Measurements from ENCODE around the gene SLC30A5.
"Not testable (repeated sequence)": the region's sequence is repeated elsewhere in the genome, so short reads cannot be mapped to it uniquely, and the experiment has no call there.

Gene SLC30A5

DNA sequence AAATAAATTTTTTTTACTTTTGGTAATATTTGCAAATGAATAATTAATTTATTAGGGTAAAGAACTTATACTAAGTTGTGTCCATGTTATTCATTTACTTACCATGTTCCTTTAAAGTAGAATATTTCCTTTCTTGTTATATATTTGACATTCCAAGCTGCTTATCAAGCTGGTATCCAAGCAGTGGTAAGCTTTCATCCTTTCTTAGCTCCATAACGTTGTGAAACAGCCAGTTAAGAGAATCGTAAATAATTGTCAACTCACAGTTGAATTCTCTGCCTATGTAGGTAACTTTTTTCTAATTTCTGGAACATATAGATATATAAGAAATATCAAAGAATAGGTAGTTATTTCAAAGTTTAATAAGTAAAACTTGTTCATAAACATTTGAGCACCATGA lies 36.4 kb downstream of the SLC30A5 start:
- Histone ChIP-seq H3K36me3 (ENCODE audit: control insufficient read depth in 4 of 4, insufficient read depth in 4 of 4, low read length in 3 of 4) (peaks cover 5 to 18% (median 12%) of the 10 kb centered on the region in 4 experiments), H3K27ac (ENCODE audit: insufficient read depth in 1 of 2, low read depth in 1 of 2, low read length in 2 of 2, poor library complexity in 1 of 2, severe bottlenecking in 2 of 2) (no peak overlapping the region), H3K9me3 (ENCODE audit: control extremely low read depth in 1 of 5, control insufficient read depth in 4 of 5, insufficient read depth in 2 of 5, low read depth in 1 of 5, low read length in 4 of 5) (no peaks in the 10 kb centered on the region), H3K27me3 (replicated peaks in 2 of 5; ENCODE audit: control insufficient read depth in 4 of 5, insufficient read depth in 5 of 5, low read length in 4 of 5) (no peaks in the 10 kb centered on the region), H3K4me3 (ENCODE audit: control insufficient read depth in 1 of 7, extremely low read depth in 1 of 7, insufficient read depth in 4 of 7, low read depth in 2 of 7, low read length in 6 of 7) (no peak overlapping the region), H3K4me1 (ENCODE audit: control extremely low read depth in 1 of 4, control insufficient read depth in 4 of 4, insufficient read depth in 4 of 4, low read length in 3 of 4) (no peaks in the 10 kb centered on the region)
- no peak for DNase-seq
- WGBS (ENCODE audit: insufficient coverage), result no CpG with 5 or more reads among the region's 2 CpGs
- POLR2A ChIA-PET, result no interaction called here
- CTCF ChIA-PET, result no interaction called here

DNA sequence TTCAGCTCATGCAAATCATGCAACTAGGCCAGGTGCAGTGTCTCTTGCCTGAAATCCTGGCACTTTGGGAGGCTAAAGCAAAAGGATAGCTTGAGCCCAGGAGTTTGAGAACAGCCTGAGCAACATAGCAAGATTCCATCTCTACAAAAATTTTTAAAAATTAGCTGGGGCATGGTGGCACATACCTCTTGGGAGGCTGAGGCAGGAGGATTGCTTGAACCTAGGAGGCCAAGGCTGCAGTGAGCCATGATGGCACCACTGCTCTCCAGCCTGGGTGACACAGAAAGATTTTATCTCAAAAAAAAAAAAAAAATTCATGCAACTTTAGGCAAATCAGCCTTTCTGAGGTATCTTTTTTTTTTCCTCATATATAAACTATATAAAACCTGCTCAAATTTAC lies 37.5 kb downstream of the SLC30A5 start:
- Histone ChIP-seq H3K27ac (ENCODE audit: insufficient read depth in 1 of 2, low read depth in 1 of 2, low read length in 2 of 2, poor library complexity in 1 of 2, severe bottlenecking in 2 of 2) (no peak overlapping the region), H3K4me3 (ENCODE audit: control insufficient read depth in 1 of 7, extremely low read depth in 1 of 7, insufficient read depth in 4 of 7, low read depth in 2 of 7, low read length in 6 of 7) (no peak overlapping the region), H3K36me3 (ENCODE audit: control insufficient read depth in 4 of 4, insufficient read depth in 4 of 4, low read length in 3 of 4) (peaks cover 5 to 18% (median 11%) of the 10 kb centered on the region in 4 experiments), H3K4me1 (ENCODE audit: control extremely low read depth in 1 of 4, control insufficient read depth in 4 of 4, insufficient read depth in 4 of 4, low read length in 3 of 4) (no peaks in the 10 kb centered on the region), H3K9me3 (ENCODE audit: control extremely low read depth in 1 of 5, control insufficient read depth in 4 of 5, insufficient read depth in 2 of 5, low read depth in 1 of 5, low read length in 4 of 5) (no peaks in the 10 kb centered on the region), H3K27me3 (replicated peaks in 2 of 5; ENCODE audit: control insufficient read depth in 4 of 5, insufficient read depth in 5 of 5, low read length in 4 of 5) (no peaks in the 10 kb centered on the region)
- POLR2A ChIA-PET, result no interaction called here
- no peak for DNase-seq
- CTCF ChIA-PET, result no interaction called here

DNA sequence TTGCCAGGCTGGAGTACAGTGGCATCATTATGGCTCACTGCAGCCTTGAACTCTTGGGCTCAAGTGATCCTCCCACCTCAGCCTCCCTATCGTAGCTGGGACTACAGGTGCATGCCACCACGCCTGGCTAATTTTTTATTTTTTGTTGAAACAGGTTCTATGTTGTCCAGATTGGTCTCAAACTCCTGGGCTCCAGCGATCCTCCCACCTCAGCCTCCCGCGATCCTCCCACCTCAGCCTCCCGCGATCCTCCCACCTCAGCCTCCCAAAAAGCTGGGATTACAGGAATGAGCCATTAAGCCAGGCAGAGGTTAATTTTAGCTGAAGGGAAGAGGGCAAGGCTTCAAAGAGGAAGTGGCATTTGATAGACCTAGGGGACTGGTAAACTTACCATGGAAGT lies 40.3 kb downstream of the SLC30A5 start:
- H3K9me3 ChIP-seq (ENCODE audit: control extremely low read depth in 1 of 5, control insufficient read depth in 4 of 5, insufficient read depth in 2 of 5, low read depth in 1 of 5, low read length in 4 of 5), result no peaks in the 10 kb centered on the region
- H3K4me1 ChIP-seq (ENCODE audit: control extremely low read depth in 1 of 4, control insufficient read depth in 4 of 4, insufficient read depth in 4 of 4, low read length in 3 of 4), result no peaks in the 10 kb centered on the region
- CTCF ChIA-PET, result interaction anchor here (1.0 kb wide), 1 partner anchor 13 kb away, joined by 4 read pairs; no protein-coding TSS in a partner anchor
- 70% methylated on average over 7 of the region's 7 CpGs for WGBS (ENCODE audit: insufficient coverage)
- no peaks in the 10 kb centered on the region for H3K27me3 ChIP-seq (replicated peaks in 2 of 5; ENCODE audit: control insufficient read depth in 4 of 5, insufficient read depth in 5 of 5, low read length in 4 of 5)
- H3K27ac ChIP-seq (ENCODE audit: insufficient read depth in 1 of 2, low read depth in 1 of 2, low read length in 2 of 2, poor library complexity in 1 of 2, severe bottlenecking in 2 of 2), result no peak overlapping the region
- DNase-seq, result no peak
- H3K36me3 ChIP-seq (ENCODE audit: control insufficient read depth in 4 of 4, insufficient read depth in 4 of 4, low read length in 3 of 4), result peaks cover 3 to 9% (median 4%) of the 10 kb centered on the region in 4 experiments
- POLR2A ChIA-PET, result no interaction called here
- no peak overlapping the region for H3K4me3 ChIP-seq (ENCODE audit: control insufficient read depth in 1 of 7, extremely low read depth in 1 of 7, insufficient read depth in 4 of 7, low read depth in 2 of 7, low read length in 6 of 7)

DNA sequence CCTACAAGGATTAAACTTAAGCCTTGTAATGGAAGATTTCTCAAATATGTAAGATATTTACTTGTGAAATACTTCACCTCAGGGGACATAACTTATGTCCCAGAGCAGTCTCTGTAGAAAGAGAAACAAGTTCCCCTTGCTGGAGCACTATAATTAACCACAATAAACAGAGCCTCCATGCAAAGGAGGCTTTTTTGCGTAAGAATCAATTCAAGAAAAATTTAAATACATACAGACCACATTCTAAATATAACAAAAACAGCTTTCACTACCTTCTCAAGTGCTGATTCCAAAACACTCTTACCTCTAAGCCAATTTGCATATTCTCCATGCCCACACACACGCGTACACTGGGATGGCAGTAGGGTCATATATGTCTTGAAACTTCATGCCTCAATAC lies 42.5 kb downstream of the SLC30A5 start:
- H3K4me1 ChIP-seq (ENCODE audit: control extremely low read depth in 1 of 4, control insufficient read depth in 4 of 4, insufficient read depth in 4 of 4, low read length in 3 of 4), result no peaks in the 10 kb centered on the region
- CTCF ChIA-PET, result no interaction called here
- POLR2A ChIA-PET, result no interaction called here

DNA sequence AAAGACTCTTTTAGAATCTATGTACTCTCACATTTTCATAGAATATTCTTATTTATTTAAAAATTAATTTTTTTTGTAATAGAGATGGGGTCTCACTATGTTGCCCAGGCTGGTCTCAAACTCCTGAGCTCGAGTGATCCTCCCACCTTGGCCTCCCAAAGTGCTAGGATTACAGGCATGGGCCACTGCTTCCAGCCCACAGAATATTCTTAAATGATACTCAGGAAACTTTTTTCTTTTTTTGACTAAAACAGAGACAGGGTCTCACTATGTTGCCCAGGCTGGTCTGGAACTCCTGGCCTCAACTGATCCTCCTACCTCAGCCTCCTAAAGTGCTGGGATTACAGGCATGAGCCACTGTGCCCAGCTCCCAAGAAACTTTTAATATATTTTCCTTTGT lies 43.4 kb downstream of the SLC30A5 start:
- DNase-seq; H3K4me3 ChIP-seq (ENCODE audit: control insufficient read depth in 1 of 7, extremely low read depth in 1 of 7, insufficient read depth in 4 of 7, low read depth in 2 of 7, low read length in 6 of 7); H3K9me3 ChIP-seq (ENCODE audit: control extremely low read depth in 1 of 5, control insufficient read depth in 4 of 5, insufficient read depth in 2 of 5, low read depth in 1 of 5, low read length in 4 of 5); H3K4me1 ChIP-seq (ENCODE audit: control extremely low read depth in 1 of 4, control insufficient read depth in 4 of 4, insufficient read depth in 4 of 4, low read length in 3 of 4); H3K27ac ChIP-seq (ENCODE audit: insufficient read depth in 1 of 2, low read depth in 1 of 2, low read length in 2 of 2, poor library complexity in 1 of 2, severe bottlenecking in 2 of 2); POLR2A ChIA-PET; CTCF ChIA-PET; H3K36me3 ChIP-seq (ENCODE audit: control insufficient read depth in 4 of 4, insufficient read depth in 4 of 4, low read length in 3 of 4); H3K27me3 ChIP-seq (replicated peaks in 2 of 5; ENCODE audit: control insufficient read depth in 4 of 5, insufficient read depth in 5 of 5, low read length in 4 of 5): not testable (repeated sequence)
- WGBS (ENCODE audit: insufficient coverage), result 100% methylated on average over 1 of the region's 1 CpG

More for the DNA sequence above, 42.5 kb downstream of the SLC30A5 start:
- no peak overlapping the region for H3K4me3 ChIP-seq (ENCODE audit: control insufficient read depth in 1 of 7, extremely low read depth in 1 of 7, insufficient read depth in 4 of 7, low read depth in 2 of 7, low read length in 6 of 7)
- DNase-seq, result no peak
- peaks cover 0 to 2% (median 0%) of the 10 kb centered on the region in 4 experiments for H3K36me3 ChIP-seq (ENCODE audit: control insufficient read depth in 4 of 4, insufficient read depth in 4 of 4, low read length in 3 of 4)
- no peaks in the 10 kb centered on the region for H3K9me3 ChIP-seq (ENCODE audit: control extremely low read depth in 1 of 5, control insufficient read depth in 4 of 5, insufficient read depth in 2 of 5, low read depth in 1 of 5, low read length in 4 of 5)
- H3K27ac ChIP-seq (ENCODE audit: insufficient read depth in 1 of 2, low read depth in 1 of 2, low read length in 2 of 2, poor library complexity in 1 of 2, severe bottlenecking in 2 of 2), result no peak overlapping the region
- H3K27me3 ChIP-seq (replicated peaks in 2 of 5; ENCODE audit: control insufficient read depth in 4 of 5, insufficient read depth in 5 of 5, low read length in 4 of 5), result no peaks in the 10 kb centered on the region
- 100% methylated on average over 2 of the region's 3 CpGs for WGBS (ENCODE audit: insufficient coverage)

DNA sequence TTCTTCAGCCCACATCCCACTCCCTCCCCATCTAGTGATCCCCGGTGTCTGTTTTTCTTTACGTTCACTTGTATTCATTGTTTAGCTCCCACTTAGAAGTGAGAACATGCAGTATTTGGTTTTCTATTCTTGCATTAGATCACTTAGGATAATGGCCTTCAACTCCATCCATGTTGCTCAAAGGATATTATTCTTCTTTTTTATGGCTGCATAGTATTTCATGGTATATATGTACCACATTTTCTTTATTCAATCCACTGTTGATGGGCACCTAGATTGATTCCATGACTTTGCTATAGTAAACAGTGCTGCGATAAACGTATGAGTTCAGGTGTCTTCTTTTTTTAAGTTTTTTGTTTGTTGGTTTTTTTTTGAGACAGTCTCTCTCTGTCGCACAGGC lies 44.0 kb downstream of the SLC30A5 start:
- 100% methylated on average over 2 of the region's 5 CpGs for WGBS (ENCODE audit: insufficient coverage)
- CTCF ChIA-PET, result no interaction called here
- POLR2A ChIA-PET, result no interaction called here
- no peak overlapping the region for H3K27ac ChIP-seq (ENCODE audit: insufficient read depth in 1 of 2, low read depth in 1 of 2, low read length in 2 of 2, poor library complexity in 1 of 2, severe bottlenecking in 2 of 2)
- no peak for DNase-seq
- H3K4me3 ChIP-seq (ENCODE audit: control insufficient read depth in 1 of 7, extremely low read depth in 1 of 7, insufficient read depth in 4 of 7, low read depth in 2 of 7, low read length in 6 of 7), result no peak overlapping the region
- H3K4me1 ChIP-seq (ENCODE audit: control extremely low read depth in 1 of 4, control insufficient read depth in 4 of 4, insufficient read depth in 4 of 4, low read length in 3 of 4), result no peaks in the 10 kb centered on the region
- peaks cover 0 to 2% (median 0%) of the 10 kb centered on the region in 4 experiments for H3K36me3 ChIP-seq (ENCODE audit: control insufficient read depth in 4 of 4, insufficient read depth in 4 of 4, low read length in 3 of 4)
- no peaks in the 10 kb centered on the region for H3K9me3 ChIP-seq (ENCODE audit: control extremely low read depth in 1 of 5, control insufficient read depth in 4 of 5, insufficient read depth in 2 of 5, low read depth in 1 of 5, low read length in 4 of 5)
- no peaks in the 10 kb centered on the region for H3K27me3 ChIP-seq (replicated peaks in 2 of 5; ENCODE audit: control insufficient read depth in 4 of 5, insufficient read depth in 5 of 5, low read length in 4 of 5)

DNA sequence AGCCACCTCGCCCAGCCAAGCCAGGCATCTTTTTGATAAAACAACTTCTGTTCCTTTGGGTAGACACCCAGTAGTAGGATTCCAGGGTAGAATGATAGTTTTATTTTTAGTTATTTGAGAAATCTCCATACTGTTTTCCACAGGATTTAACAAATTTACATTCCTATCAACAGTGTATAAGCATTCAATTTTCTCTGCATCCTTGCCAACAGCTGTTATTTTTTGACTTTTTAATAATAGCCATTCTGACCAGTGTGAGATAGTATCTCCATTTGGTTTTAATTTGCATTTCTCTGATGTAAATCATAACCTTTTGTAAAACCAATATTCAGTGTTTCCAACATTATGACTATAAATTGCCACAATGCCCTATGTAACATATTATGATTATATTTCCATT lies 45.0 kb downstream of the SLC30A5 start:
- no peak for DNase-seq

More for the DNA sequence above, 45.0 kb downstream of the SLC30A5 start:
- no peaks in the 10 kb centered on the region for H3K4me1 ChIP-seq (ENCODE audit: control extremely low read depth in 1 of 4, control insufficient read depth in 4 of 4, insufficient read depth in 4 of 4, low read length in 3 of 4)
- H3K36me3 ChIP-seq (ENCODE audit: control insufficient read depth in 4 of 4, insufficient read depth in 4 of 4, low read length in 3 of 4), result peaks cover 0 to 2% (median 0%) of the 10 kb centered on the region in 4 experiments
- CTCF ChIA-PET, result interaction anchor here (0.7 to 1.0 kb wide), 2 partner anchors 18 to 114 kb away, joined by 3 read pairs; no protein-coding TSS in a partner anchor
- no peak overlapping the region for H3K27ac ChIP-seq (ENCODE audit: insufficient read depth in 1 of 2, low read depth in 1 of 2, low read length in 2 of 2, poor library complexity in 1 of 2, severe bottlenecking in 2 of 2)
- POLR2A ChIA-PET, result no interaction called here
- WGBS (ENCODE audit: insufficient coverage), result no CpG with 5 or more reads among the region's 1 CpG
- H3K4me3 ChIP-seq (ENCODE audit: control insufficient read depth in 1 of 7, extremely low read depth in 1 of 7, insufficient read depth in 4 of 7, low read depth in 2 of 7, low read length in 6 of 7), result no peak overlapping the region
- no peaks in the 10 kb centered on the region for H3K27me3 ChIP-seq (replicated peaks in 2 of 5; ENCODE audit: control insufficient read depth in 4 of 5, insufficient read depth in 5 of 5, low read length in 4 of 5)
- H3K9me3 ChIP-seq (ENCODE audit: control extremely low read depth in 1 of 5, control insufficient read depth in 4 of 5, insufficient read depth in 2 of 5, low read depth in 1 of 5, low read length in 4 of 5), result no peaks in the 10 kb centered on the region
